Dermis lymphatic vessel endothelial cell (primary cell): ENCODE data around the gene RFPL3. TPM values are rescaled to one million over a fixed set of nuclear protein-coding genes. Genes with fewer than 3 reads are reported as not detected.

ENCODE experiments used
- total RNA-seq: library from RNA; depleted of rRNA; stranded (reverse); fragments of >200 nt; gene quantifications from 2 replicates; pipeline ENCODE4 v1.2.1, GENCODE V29; 2014

Gene RFPL3
- not detected in 2 replicates for total RNA-seq

GRCh38 chr22:32357567-32357966 lies at the start of gene RFPL3:
TSS of gene RFPL3 (plus strand) at chr22:32357867. CDS start at chr22:32358072, 205 bp downstream.

Other genes starting within 250 kb of the RFPL3 start
- not detected in 2 replicates for gene C22orf42, start 198.6 kb upstream of the RFPL3 start, total RNA-seq
- gene RFPL2, start 152.8 kb upstream of the RFPL3 start, total RNA-seq = under 0.01 and 0.09 TPM in 2 replicates
- gene SLC5A4, start 102.5 kb upstream of the RFPL3 start, total RNA-seq = 3.1 and 5.7 TPM in 2 replicates
- gene RTCB, start 54.4 kb downstream of the RFPL3 start, total RNA-seq = 123 and 152 TPM in 2 replicates
- gene BPIFC, start 106.6 kb downstream of the RFPL3 start, total RNA-seq = not detected in 2 replicates
- gene FBXO7, start 116.9 kb downstream of the RFPL3 start, total RNA-seq = 55.3 and 62.7 TPM in 2 replicates